NCI-H460 (cell line): Measurements from ENCODE around the gene LHFPL3. TPM values are rescaled to one million over a fixed set of nuclear protein-coding genes. Genes with fewer than 3 reads are reported as not detected.
"Not testable (repeated sequence)": the region's sequence is repeated elsewhere in the genome, so short reads cannot be mapped to it uniquely, and the experiment has no call there.

ENCODE experiments used
- DNase-seq: peaks from one replicate; pipeline ENCODE4 v3.0.0-alpha.2; 2016; ENCODE audit warnings: low read depth; ENCODE audit errors: extremely low read depth
- total RNA-seq: library from RNA; depleted of rRNA; stranded (reverse); fragments of >200 nt; shearing (Covaris generic); gene quantifications from 2 replicates; pipeline ENCODE4 v1.2.3, GENCODE V29; 2014

Gene LHFPL3
- total RNA-seq, 1 experiment from 2014 or later: not detected

DNA sequence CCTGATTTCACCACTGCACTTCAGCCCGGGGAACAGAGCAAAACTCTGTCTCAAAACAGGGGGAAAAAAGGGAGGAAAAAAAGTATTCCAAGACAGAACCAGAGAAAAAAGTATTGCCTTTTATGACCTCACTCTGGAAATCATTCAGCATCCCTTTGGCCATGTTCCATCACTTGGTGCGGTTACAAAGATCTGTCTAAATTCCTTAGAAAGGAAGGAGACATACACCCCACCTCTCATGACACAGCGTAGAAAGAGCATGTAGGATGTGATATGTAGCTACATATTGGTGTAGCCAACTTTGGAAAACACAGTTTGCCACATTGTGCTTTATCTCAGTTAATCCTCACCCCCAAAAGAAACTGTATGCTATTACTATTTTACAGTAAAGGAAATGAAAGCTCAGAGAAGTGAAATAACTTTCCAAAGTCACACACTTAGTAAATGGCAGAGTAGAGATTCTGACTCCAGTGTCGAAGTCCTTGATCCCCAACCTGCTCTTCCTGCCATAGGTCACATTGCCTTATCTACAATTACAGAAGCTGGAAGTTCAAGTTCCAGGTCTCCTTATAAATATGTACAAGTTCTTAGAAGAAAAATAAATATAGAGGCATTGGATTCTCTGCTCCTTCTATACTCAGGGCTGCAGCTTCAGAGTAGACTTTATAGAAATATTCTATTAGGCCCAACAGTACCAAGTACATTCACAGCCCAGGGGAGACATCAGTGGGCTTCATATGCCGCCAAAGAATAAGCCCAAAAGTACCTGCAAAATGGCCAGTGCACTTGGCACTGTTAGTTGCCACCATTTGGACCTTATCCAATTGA, 594.0 kb downstream of the LHFPL3 start:
- DNase-seq: no peak

DNA sequence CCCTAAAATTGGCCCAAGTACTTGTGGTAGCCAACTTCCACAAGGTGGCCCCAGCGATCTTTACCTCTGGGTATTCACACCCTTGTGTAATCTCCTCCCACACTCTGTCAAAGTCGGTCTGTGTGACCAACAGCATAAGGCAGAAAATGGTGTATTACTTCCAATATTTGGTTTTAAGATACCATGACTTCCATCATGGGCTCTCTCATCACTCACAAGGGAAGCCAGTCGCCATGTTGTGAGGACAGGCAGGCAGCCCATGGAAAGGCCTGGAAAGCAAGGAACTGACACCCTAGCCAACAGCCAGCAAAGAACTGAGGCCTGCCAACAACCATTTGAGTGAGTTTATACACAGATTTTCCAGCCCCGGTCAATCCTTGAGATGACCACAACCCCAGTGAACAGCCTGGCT, 594.6 kb downstream of the LHFPL3 start:
- DNase-seq: peak; percentile 82

DNA sequence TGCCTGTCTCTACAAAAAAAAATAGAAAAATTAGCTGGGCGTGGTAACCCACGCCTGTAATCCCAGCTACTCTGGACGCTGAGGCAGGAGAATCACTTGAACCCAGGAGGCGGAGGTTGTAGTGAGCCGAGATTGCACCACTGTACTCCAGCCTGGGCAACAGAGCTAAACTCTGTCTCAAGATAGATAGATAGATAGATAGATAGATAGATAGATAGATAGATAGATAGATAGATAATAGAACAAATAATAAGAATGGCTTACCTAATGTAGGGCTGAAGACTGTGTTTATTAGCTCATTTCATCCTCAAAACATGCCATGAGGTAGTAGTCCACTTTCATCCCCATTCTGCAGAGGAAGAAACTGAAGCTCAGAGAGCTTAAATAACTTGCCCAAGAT, 597.8 kb downstream of the LHFPL3 start:
- not testable (repeated sequence) for DNase-seq

- no peak for DNase-seq
Measured at GRCh38 chr7:104926601-104927041, 598.2 kb downstream of the LHFPL3 start.

GRCh38 chr7:104927055-104927454, 598.7 kb downstream of the LHFPL3 start:
- DNase-seq: no peak

DNA sequence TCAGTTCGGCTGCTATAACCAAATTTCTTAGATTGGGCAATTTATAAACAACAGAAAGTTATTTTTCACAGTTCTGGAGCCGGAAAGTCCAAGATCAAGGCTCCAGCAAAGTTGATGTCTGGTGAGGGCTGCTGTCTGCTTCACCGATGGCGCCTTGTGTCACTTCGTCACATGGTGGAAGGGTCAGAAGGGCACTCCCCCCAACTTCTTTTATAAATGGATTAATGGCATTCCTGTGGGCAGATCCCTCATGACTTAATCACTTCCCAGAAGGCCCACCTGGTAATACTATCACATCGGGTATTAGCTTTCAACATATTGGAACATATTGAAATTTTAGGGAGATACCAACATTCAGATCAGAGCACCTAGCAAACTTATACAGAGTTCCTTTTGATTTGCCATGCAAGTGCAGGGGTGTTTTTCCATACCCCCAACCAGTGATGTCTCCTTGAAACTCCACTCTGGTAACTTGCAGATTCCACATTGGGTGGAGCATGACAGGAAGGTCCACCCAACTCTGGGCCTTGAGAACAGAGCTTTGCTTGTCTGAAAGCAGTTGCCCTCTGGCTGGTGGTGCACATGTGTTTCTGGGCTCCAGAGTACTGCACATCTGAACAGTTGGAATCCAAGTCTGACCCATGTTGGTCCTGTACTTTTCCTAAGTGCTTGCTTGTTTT, 600.5 kb downstream of the LHFPL3 start:
- no peak for DNase-seq

- no peak for DNase-seq
Measured at GRCh38 chr7:104929921-104930320, 601.5 kb downstream of the LHFPL3 start.

GRCh38 chr7:104931181-104931781, 602.9 kb downstream of the LHFPL3 start:
- DNase-seq: no peak

DNA sequence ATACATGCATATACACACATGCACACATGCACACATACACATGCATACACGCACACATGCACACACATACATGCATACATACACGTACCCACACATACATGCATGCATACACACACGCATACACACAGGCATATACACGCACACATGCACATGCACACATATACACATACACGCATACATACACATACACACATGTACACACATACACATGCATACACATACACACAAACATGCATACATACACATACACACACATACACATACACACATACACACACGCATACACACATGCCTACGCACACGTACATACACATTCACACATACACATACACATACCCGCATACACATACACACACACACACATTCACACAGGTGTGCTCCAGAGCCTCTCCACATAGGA, 604.6 kb downstream of the LHFPL3 start:
- no peak for DNase-seq

- DNase-seq: no peak
Measured at GRCh38 chr7:104933521-104933988, 605.2 kb downstream of the LHFPL3 start.

DNA sequence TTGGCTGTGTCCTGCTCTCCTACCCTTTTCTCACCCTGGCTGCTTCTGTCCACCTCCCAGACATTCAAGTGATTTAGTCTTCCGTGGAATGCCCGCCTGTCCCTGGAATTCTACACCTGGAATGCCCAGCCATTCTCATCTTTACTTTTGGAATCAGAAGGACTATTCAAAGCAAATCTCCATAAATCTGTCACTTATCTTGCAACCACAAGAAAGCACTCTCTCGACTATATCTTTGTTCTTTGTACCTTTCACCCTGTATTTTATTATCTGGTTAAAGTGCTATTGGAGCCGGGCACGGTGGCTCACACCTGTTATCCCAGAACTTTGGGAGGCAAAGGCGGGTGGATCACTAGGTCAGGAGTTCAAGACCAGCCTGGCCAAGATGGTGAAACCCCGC, 606.3 kb downstream of the LHFPL3 start:
- no peak for DNase-seq

- DNase-seq: no peak
Measured at GRCh38 chr7:104935276-104935675, 606.9 kb downstream of the LHFPL3 start.

- DNase-seq: no peak
Measured at GRCh38 chr7:104936546-104936945, 608.1 kb downstream of the LHFPL3 start.

GRCh38 chr7:104937489-104937888, 609.1 kb downstream of the LHFPL3 start:
- DNase-seq: not testable (repeated sequence)

- DNase-seq: no peak
Measured at GRCh38 chr7:104938741-104939390, 610.5 kb downstream of the LHFPL3 start.

DNA sequence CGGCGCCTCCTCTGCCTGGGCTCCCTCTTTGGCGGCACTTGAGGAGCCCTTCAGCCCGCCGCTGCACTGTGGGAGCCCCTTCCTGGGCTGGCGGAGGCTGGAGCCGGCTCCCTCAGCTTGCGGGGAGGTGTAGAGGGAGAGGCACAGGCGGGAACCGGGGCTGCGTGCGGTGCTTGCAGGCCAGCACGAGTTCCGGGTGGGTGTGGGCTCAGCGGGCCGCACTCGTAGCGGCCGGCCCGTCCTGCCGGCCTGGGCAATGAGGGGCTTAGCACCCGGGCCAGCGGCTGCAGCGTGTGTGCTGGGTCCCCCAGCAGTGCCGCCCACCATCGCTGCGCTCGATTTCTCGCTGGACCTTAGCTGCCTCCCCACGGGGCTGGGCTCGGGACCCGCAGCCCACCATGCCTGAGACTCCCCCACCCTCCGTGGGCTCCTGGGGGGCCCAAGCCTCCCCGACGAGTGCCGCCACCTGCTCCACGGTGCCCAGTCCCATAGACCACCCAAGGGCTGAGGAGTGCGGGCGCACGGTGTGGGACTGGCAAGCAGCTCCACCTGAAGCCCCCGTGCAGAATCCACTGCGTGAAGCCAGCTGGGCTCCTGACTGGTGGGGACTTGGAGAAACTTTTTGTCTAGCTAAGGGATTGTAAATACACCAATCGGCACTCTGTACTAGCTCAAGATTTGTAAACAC, 611.8 kb downstream of the LHFPL3 start:
- no peak for DNase-seq

- DNase-seq: no peak
Measured at GRCh38 chr7:104943502-104944343, 615.3 kb downstream of the LHFPL3 start.

GRCh38 chr7:104945599-104945956, 617.2 kb downstream of the LHFPL3 start:
- DNase-seq: no peak

DNA sequence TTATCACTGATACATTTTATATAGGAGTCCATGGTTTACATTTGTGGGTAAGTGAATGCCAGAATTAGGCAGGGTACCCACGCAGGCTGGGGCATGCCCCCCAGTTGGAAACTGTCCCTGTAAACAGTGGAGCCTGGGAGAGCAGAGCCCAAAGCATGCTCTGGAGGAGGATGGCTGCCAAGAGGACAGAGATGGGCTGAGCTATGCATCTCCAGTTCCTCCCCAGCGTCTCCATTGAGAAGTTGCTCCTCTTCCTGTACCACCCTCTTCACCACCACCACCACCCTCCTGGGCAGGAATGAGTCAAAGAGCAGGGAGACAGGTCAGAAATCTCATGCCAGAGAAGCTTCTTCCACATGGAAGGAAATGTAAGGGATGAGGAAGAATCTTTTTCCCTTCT, 617.9 kb downstream of the LHFPL3 start:
- DNase-seq: no peak

GRCh38 chr7:104950006-104950405, 621.6 kb downstream of the LHFPL3 start:
- no peak for DNase-seq
